HG02981 (cell line): ENCODE measurements around the gene COA5.
"Not testable (repeated sequence)": the region's sequence is repeated elsewhere in the genome, so short reads cannot be mapped to it uniquely, and the experiment has no call there.

Source experiments
- ATAC-seq: cut with Tn5 transposase; IDR thresholded peaks from one replicate; pipeline ENCODE4 v1.9.1; 2021; ENCODE audit warnings: mild to moderate bottlenecking, moderate library complexity; ENCODE audit not compliant: unreplicated experiment

COA5 gene

DNA sequence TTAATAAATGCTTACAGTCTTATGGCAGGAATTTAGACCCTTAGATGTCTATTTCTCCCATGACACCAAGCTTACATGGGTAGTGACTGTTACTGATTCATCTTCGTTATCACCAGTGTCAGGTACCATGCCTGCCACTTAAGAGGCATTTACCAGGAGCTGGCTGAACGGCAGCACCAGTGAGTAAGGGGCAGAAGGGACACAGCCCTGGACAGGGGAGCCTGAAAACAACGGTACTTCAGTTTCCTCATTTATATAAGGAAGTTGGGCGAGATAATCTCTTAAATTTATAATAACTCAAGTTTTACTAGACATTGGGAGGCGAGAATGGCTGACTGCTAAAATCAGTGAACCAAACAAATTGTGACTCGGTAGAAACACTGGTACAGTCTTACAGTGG lies 1.2 kb downstream of the COA5 start:
- ATAC-seq, result no peak

DNA sequence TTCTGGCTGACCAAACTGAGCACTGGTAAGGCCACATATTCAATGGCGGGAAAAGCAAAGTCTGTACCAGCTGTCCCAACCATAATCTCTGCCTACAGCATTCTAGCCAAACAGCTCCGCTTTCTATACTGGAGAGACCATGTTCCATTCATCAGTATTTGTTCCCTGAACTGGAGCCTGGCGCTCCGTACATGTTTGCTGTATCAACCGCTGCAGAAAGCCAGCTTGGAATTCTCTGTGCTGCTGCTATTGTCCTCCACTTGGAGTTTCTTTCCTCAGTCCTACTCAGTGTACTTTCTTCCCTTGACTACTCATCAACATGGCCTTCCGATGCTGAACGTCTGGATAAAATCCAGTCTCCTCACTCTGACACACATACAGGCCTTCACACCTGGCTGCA lies 1.9 kb downstream of the COA5 start:
- ATAC-seq, result no peak

DNA sequence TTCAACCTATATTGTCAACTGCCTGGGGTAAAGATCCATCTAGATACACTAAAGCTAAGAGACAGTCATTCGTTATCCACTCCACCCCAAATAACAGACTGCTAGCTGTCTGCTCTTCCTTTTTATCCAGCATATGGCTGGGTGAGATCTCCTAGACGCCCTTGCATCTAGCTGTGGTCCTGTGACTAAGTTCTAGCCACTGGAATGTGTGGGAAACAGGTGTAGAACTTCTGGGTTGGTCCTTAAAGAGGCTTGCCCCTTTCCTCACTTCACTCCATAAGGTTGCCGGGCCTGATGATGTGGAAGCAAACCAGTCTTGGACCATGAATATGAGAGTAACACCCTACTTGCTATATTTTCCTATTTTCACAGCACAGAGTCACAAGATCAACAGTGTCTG lies 3.2 kb downstream of the COA5 start:
- ATAC-seq, result no peak

DNA sequence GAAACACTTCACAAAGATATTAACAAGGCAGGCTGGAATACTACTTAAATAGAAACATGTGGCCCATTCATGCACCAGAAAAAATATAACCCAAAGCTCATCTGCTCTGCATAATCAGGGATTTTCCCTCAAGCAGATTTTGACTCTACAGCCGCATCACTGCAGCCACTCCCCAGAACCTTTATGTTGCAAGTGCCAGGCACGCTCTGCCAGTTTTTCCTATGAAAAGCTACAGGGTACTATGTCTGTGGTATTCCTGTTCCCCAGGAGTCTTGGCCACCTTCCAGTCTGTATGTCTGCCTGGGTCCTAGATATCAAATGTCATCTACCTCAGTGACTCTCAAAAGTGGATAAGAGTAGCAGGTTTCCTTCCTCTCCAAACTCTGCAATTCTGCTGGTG lies 3.8 kb downstream of the COA5 start:
- no peak for ATAC-seq

DNA sequence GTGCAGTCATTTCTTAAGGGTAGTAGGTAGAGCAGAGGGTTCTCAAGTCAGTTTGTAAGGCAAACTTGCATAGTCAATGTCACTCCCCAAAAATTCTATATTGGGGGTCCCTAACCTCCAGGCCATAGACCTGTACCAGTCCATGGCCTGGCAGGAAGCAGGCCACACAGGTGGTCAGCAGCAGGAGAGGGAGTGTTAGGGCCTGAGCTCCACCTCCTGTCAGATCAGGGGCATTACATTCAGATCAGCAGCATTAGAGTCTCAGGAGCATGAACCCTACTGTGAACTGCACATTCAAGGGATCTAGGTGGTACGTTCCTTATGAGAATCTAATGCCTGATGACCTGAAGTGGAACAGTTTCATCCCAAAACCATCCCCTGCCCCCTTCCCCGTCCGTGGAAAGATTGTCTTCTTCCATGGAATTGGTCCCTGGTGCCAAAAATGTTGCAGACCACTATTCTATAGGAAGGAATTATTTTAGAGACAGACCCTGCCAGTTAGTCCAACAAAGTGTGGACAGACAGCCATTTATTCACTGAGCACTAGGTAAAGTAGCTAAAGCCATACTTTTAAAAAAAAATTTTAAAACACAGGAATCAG lies 6.7 kb downstream of the COA5 start:
- peak; percentile 71 for ATAC-seq

DNA sequence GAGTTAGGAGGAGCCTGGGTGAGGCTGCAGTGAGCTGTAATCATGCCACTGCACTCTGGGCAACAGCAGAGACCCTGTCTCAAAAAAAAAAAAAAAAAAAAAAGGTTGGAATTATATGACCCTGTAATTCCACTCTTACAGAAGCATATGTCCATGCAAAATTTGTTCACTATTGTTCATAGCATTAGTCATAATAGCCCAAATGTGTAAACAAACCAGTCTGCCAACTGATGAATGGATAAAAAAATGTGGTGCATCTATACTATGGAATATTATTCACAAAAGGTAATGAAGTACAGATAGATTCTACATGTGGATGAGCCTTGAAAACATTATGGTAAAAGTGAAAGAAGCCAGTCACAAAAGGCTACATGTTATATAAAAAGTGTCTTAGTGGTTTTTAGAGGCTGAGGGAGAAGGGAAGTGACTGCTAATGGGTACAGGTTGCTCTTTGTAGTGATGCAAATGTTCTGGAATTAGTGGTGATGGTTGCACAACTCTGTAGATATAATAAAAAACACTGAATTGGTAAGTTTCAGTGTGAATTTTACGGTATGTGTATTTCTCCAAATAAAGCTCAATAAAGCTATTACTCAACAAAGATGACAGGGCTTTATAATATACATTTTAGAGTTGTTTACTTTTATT lies 9.4 kb downstream of the COA5 start:
- no peak for ATAC-seq

DNA sequence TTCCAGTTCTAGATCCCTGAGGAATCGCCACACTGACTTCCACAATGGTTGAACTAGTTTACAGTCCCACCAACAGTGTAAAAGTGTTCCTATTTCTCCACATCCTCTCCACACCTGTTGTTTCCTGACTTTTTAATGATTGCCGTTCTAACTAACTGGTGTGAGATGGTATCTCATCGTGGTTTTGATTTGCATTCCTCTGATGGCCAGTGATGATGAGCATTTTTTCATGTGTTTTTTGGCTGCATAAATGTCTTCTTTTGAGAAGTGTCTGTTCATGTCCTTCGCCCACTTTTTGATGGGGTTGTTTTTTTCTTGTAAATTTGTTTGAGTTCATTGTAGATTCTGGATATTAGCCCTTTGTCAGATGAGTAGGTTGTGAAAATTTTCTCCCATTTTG lies 13.6 kb downstream of the COA5 start:
- ATAC-seq, result not testable (repeated sequence)

DNA sequence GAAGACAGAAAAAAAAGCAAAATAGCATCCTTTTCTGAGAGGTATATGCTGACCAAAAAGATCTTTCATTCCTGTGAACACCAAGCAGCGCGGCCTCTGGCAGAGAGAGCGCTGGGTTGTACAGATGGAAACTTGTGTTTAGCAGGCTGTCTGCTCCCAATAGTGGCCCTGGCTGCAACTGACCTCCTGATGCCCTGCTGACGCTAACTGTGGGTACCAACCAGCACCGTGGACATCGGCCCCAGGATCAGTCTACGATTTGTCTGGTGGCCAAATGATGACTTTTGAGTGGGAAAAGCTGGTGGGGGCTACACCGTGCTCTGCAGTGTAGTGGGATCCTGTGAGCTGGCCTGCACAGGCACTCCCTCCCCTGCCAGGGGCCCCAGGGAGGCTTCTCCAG lies 15.7 kb downstream of the COA5 start:
- no peak for ATAC-seq

DNA sequence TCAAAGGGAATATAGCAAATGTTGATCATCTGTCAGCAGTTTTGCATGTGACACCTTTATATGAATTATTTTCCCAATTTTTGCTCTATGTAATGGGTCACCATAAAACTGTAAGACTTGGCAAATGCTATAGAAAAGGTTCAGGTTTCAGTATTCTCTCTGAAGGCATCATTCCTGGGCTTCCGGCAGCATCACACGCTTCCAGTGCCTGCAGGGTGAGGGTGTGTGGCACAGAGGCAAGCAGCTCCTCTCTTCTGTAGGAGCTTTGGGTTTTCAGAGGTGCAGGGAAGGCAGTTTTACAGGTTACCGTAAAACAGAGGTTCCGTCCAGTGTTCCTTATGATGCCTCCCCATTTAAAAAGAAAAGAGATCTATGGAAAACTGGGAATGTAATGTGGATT lies 18.8 kb downstream of the COA5 start:
- no peak for ATAC-seq

DNA sequence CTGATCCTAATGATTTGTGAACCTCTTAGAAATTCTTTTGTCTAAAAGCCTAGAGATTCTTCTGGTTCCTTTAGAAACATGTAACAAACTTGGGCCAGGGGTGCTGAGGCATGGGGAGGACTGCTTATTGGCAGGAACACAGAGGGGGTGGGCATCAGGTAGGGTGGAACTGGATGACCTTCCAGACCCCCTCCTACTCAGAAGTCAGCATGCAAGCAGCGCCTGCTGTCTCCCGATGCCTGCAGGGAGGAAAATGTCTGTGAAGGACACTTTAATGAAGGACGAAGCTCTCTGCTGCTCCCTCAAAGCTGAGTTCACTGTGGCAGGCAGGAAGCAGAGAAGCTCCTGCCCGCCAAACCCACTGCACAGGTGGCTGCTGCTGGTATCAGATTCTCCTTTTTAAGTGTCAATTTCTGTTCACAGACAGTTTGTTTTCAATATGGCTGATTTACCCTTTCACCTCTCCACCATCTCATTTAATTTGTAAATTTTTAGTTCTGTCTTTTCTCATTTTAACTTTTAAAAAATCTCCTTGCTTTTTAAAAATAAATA lies 19.4 kb downstream of the COA5 start:
- ATAC-seq, result no peak

DNA sequence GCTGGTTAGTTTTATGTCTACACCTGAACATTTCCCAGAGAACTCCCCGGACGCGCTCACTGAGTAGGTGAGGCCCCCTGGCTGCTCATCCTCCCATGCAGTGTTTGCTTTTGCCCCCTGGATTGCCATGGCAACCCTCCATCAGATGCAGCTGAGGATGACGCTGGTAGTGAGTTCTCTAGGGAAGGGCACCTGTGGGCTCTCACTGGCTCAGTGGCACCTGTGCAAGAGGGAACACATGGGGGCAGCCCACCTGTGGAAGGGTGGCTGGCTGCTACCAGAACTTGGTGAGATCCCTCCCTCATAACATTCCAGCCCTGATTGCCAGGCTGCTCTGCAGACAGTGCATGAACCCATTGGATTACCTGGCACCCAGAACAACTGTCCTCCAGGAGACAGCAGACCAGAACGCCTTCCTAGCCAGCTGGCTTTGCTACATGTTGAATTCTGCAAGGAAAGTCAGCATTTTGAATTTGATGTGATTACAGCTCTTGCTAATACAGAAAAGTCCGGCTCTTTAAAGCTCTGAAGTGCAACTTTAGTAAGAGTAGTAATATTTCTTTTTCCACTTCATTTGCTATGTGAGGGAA lies 21.7 kb downstream of the COA5 start:
- ATAC-seq, result no peak

DNA sequence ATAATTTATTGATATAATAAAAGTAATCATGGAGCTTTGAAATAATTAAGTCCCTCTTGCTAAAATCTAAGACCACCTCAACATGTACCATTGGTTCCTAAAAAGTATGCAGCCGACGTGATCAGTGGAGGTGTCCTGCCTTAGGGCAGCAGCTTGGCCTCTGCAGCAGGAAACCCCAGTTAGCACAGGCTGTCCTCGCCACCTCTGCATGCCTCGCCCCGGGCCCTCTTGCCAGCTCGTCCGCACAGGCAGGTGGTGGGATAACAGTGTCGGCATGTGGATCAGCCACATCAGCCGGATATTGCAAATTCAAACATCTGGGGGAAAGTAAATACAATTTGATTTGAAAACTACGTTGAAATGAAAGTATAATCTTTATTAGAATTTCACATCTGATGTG lies 22.9 kb downstream of the COA5 start:
- ATAC-seq, result no peak

DNA sequence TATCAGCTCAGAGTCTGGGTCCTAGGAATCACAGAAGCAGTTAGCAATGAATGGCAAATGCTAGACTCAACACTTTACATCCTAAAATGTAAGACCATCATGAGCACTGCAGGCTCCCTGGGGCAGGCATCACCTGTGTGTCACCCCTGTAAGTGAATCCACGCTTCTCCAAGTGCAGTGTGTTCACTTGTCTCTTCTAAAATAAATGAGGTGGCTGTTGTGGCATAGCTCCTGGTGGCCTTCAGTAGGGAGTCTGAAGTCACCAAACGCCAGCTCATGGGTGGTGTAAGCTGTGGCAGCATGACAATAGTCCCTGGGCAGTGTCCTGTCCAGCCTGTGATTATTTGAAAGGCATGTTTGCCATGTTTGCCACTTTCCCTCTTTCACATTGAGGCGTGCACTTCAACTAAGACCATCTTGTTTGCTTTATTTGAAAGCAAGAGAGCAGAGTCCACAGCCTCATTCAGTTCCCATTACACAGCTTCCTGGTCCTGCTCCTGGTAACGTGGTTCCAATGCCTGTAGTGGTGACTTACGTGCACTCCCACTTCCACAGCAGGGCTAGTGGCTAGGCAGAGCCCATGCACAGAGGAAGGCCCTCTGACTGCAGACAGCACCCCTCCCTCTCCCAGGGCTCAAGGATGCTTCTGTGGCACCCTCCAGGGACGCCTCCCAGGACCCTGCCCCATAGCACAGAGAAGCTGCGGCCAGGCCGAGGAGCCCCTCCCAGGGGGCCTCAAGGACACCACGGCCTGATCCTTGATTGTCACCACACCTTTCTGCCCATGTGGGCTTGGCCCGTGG lies 24.3 kb downstream of the COA5 start:
- no peak for ATAC-seq

DNA sequence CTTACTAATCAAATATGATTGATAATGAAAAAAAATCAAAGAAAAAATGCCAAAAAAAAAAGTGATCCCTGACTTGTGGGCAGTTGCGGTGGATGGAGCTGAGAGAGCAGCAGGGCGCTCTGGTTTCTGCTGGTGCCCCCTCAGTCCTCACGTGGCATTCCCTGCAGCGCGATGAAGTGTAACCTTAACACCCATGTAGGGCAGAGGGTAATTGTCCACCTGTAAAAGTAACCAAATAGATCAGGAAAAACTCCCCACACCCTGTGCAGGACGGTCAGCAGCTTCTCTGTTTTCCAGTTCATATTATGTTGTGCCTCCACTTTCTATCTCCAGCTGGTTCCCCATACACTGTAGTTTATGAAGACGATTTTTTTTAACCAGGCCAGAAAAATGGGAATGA lies 25.0 kb downstream of the COA5 start:
- ATAC-seq, result no peak

DNA sequence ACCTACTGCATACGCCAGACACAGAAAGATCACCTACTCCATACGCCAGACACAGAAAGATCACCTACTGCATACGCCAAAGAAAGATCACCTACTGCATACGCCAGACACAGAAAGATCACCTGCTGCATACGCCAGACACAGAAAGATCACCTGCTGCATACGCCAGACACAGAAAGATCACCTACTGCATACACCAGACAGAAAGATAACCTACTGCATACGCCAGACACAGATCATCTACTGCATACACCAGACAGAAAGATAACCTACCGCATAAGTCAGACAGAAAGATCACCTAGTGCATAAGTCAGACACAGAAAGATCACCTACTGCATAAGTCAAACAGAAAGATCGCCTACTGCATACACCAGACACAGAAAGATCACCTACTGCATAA lies 25.8 kb downstream of the COA5 start:
- ATAC-seq, result no peak

DNA sequence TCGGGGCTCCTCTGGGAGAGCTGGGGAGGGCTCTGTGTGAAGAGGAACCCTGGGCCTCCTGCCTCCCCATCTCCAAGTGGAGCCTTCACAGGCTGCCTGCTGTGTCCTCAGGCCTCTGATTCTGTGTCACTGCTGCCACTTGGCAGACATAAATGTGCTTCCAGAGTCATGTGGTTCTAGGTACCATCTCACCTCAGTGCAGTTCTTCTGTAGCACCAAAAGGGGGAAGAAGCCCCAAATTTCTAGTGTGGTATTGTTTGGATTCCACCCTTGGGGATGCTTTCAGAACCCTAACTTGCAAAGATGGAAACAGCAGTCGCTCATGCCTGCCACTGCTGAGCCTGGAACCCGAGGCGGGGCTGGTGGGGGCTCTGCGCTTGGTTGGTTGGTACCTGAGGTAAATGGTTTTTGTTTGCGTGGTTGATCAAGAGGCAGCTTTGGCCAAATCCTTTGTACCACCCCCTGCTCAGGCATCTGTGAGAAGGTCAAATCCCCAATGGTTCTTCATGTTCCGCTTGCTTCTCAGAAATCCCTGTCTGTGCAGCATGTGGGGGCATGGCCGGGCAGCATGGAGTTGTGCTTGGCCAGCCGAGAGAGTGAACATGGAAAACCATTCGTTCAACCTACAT lies 27.5 kb downstream of the COA5 start:
- ATAC-seq, result no peak

DNA sequence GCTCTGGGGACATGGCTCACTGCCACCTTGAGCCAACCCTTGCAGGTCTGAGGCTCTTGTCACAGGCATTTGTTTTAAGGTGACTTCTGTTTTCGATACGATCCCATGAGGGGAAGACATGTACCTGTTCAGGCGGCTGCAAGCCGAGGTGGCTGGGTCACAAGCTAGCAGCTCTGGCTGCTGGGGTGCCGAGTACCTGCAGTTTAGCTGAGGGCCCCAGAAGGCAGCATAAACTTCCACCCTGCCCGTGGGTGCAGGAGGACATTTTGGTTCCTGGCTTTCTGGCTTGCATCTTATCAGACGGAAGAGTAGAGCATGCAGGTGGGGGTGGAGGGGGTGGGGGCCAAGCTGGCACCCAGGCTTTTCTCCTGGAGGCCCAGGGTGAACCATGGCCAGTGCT lies 28.4 kb downstream of the COA5 start:
- no peak for ATAC-seq

DNA sequence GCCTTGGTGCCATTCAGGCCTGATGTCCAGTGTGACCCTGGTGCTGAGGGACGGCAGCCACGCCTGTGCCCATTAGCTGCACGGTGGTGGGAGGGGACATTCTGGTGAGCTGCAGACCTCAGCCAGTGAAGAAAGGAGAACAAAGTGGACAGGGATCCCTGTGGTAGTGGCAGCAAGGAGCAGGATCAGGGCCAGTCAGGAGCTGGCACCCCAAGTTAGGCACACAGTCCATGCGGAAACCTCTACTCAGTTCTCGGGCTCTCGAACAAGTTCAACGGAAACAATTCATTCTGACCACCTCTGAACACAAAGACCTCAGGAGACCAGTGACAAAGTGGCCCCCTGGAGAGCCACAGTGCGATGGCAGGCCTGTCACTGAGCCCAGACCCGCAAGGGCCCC lies 30.1 kb downstream of the COA5 start:
- no peak for ATAC-seq

DNA sequence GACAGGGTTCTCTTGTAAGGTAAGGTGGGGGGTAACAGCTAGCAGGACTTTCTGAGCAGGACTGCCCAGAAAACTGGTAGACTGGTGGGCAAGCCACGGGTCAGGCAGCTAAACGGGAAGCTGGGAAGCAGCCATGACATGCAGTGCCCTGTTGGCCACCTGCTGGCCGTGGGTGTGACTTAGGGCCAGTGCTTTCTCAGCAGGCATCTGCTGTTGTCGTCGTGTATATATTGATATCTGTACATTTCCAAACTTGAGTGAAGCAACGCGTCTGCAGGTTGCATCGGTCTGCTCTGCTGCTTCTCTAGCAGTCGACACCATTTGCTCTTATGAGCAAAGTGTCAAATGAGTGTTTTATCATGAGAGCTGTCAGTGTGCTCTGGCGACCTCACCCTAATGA lies 31.0 kb downstream of the COA5 start:
- ATAC-seq, result no peak

DNA sequence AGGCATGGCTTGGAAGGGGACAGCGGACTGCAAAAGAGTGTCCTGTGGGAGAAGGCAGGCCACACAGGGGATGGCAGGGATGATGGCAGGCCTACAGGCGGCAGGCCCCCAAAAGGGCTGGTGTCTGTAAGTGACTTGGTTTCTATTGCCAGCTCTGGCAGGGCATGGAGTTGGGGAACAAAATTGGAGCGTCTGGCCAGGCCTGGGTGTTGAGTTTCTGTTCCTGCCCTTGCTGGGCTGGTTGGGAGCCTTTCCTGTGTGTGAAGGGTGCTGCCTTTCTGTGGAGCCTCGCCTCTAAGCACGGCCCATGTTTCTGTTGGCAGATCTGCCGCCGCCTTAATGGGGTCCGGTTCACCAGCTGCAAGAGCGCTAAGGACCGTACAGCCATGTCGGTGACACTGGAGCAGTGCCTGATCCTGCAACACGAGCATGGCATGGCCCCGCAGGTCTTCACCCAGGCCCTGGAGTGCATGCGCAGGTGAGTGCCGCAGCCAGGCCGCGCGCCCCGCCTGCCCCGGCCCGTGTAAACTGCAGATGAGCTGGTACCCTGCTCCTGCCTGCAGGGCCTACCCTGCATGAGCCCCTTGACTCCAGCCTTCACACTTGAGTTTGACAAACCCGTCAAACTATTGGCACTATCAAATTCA lies 31.5 kb downstream of the COA5 start:
- no peak for ATAC-seq

DNA sequence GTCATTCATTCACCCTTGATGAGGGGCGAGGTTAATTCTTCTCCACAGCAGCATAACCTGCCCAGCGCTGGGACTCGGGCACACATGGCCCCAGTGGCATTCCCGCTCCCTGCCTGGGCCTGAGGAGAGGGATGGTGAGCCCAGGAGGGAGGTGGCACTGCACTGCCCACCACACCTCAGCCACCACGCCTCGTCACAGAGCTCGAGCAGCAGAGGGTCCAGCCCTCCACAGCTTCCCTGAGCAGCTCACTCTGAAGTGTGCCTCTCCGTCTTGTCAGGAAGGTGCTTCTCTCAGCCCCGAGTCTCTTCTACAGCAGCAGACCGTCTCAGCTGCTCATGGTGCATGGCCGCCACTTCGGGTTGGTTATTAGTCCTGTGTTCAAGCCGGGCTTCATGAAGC lies 34.9 kb downstream of the COA5 start:
- ATAC-seq, result no peak
